ENCODE data around the gene PDZD2. TPM values are rescaled to one million over a fixed set of nuclear protein-coding genes. Genes with fewer than 3 reads are reported as not detected.

Gene PDZD2
- total RNA-seq, 2 experiments from 2014 or later: 1.3 to 1.8 TPM

DNA sequence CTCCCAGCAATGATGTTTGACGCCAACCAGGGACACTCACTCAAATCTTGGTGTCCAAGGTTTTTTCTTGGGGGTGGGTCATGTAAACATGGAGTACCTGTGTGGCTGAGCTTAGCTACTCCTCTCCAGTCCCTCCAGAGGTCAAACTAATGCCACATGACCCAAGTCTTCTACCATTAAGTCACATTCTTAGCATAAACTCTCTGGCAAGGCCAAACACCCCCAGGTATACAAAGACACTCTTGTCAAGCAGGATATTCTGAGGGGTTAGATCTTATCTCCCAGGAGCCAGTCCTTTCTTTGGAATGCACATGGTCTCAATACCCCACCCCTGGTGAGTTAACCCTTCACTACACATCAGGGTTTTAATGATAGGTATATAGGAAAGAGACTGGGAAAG lies 161.4 kb downstream of the PDZD2 start:
- H3K36me3 ChIP-seq (ENCODE audit: insufficient read depth, low read length): no peaks in the 10 kb centered on the region
- Mint-ChIP-seq H3K27me3 (peaks cover 24% of the 10 kb centered on the region), H3K36me3 (ENCODE audit: low read depth) (no peaks in the 10 kb centered on the region), H3K4me1 (ENCODE audit: low read depth) (no peaks in the 10 kb centered on the region), H3K9me3 (no peaks in the 10 kb centered on the region), H3K4me3 (no peak overlapping the region), H3K27ac (no peak overlapping the region)
- ATAC-seq (ENCODE audit: poor library complexity): no peak
- ChIA-PET POLR2A (no interaction called here), CTCF (no interaction called here)
- DNase-seq: no peak
- no peaks in the 10 kb centered on the region for H3K9me3 ChIP-seq (ENCODE audit: control insufficient read depth in 1 of 2, insufficient read depth in 1 of 2, low read length in 2 of 2)
- intact Hi-C loops (cut with DNase I, micrococcal nuclease): no loop called here
- no peak overlapping the region for H3K27ac ChIP-seq (ENCODE audit: low read depth in 1 of 2, low read length in 2 of 2)
- H3K4me1 ChIP-seq (ENCODE audit: insufficient read depth, low read length): no peaks in the 10 kb centered on the region
- TF ChIP-seq, protein P1, sequence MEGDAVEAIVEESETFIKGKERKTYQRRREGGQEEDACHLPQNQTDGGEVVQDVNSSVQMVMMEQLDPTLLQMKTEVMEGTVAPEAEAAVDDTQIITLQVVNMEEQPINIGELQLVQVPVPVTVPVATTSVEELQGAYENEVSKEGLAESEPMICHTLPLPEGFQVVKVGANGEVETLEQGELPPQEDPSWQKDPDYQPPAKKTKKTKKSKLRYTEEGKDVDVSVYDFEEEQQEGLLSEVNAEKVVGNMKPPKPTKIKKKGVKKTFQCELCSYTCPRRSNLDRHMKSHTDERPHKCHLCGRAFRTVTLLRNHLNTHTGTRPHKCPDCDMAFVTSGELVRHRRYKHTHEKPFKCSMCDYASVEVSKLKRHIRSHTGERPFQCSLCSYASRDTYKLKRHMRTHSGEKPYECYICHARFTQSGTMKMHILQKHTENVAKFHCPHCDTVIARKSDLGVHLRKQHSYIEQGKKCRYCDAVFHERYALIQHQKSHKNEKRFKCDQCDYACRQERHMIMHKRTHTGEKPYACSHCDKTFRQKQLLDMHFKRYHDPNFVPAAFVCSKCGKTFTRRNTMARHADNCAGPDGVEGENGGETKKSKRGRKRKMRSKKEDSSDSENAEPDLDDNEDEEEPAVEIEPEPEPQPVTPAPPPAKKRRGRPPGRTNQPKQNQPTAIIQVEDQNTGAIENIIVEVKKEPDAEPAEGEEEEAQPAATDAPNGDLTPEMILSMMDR (IDR thresholded peaks at IDR 0.05): no peak
- H3K27me3 ChIP-seq (ENCODE audit: control insufficient read depth in 1 of 2, insufficient read depth in 2 of 2, low read length in 2 of 2): peaks cover 0 to 5% of the 10 kb centered on the region in 2 experiments
- no peak overlapping the region for H3K4me3 ChIP-seq (ENCODE audit: low read length)

DNA sequence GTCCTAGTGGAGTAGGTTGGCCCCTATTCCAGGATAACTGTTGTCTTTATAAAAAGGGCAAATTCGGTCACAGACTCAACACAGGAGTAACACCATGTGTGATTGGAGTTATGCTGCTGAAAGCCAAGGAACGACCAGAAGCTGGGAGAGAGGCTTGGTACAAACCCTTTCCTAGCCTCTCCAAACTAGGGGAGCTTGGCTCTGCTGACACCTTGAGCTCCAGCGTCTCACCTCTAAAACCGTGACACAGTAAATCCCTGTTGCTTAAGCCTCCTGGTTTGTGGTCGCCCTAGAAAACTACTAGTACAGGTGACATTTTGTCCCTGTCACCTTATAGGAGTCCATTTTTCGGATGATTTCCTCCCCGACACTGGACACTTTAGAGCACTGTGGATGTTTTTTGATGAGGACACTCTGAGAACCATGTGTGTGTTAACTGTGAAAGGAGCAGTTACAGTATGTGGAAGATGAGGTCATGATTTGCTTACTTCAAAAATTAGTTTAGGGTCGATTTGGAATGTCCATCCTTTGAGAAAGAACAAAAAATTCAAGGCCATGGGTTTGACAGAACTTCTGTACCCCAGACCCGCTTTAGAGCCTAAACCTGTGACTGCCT lies 167.0 kb downstream of the PDZD2 start:
- no peaks in the 10 kb centered on the region for H3K9me3 Mint-ChIP-seq
- H3K9me3 ChIP-seq (ENCODE audit: control insufficient read depth in 1 of 2, insufficient read depth in 1 of 2, low read length in 2 of 2): no peaks in the 10 kb centered on the region
- no peaks in the 10 kb centered on the region for H3K36me3 Mint-ChIP-seq (ENCODE audit: low read depth)
- peaks cover 14% of the 10 kb centered on the region for H3K27me3 Mint-ChIP-seq
- intact Hi-C loops (cut with DNase I, micrococcal nuclease): loop anchor here in 1 of 2 experiments (5.0 kb wide), 1 partner anchor 224 kb away; no protein-coding TSS in a partner anchor
- no peak for DNase-seq
- H3K4me3 Mint-ChIP-seq: no peak overlapping the region
- no peaks in the 10 kb centered on the region for H3K4me1 ChIP-seq (ENCODE audit: insufficient read depth, low read length)
- CTCF ChIA-PET: no interaction called here
- H3K4me1 Mint-ChIP-seq (ENCODE audit: low read depth): no peaks in the 10 kb centered on the region
- no peaks in the 10 kb centered on the region for H3K36me3 ChIP-seq (ENCODE audit: insufficient read depth, low read length)
- H3K27ac ChIP-seq (ENCODE audit: low read depth in 1 of 2, low read length in 2 of 2): no peak overlapping the region
- TF ChIP-seq, protein P1 (IDR thresholded peaks at IDR 0.05): no peak
- no peak for ATAC-seq (ENCODE audit: poor library complexity)
- H3K27ac Mint-ChIP-seq: no peak overlapping the region
- H3K27me3 ChIP-seq (ENCODE audit: control insufficient read depth in 1 of 2, insufficient read depth in 2 of 2, low read length in 2 of 2): no peaks in the 10 kb centered on the region
- H3K4me3 ChIP-seq (ENCODE audit: low read length): no peak overlapping the region
- POLR2A ChIA-PET: no interaction called here

DNA sequence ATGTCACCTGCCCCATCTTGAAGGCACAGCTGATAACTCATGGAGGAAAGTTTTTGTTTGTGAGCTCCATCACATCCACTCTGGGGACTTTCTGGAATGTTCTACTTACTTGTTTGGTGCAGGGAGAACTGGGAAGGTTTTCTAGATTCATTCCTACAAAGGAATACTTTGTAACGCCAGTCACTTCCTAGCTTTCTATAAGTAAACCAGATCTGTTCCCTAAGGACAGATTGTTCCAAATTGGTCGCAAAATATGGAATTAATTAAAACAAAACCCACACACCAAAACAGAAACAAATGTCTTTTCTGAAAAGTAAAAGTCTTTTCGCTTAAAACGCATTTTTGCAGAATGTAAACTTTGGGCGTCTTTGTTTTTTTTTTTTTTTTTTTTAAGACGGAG lies 167.6 kb downstream of the PDZD2 start:
- Histone ChIP-seq H3K4me3 (ENCODE audit: low read length) (no peak overlapping the region), H3K9me3 (ENCODE audit: control insufficient read depth in 1 of 2, insufficient read depth in 1 of 2, low read length in 2 of 2) (no peaks in the 10 kb centered on the region), H3K36me3 (ENCODE audit: insufficient read depth, low read length) (no peaks in the 10 kb centered on the region), H3K27me3 (ENCODE audit: control insufficient read depth in 1 of 2, insufficient read depth in 2 of 2, low read length in 2 of 2) (no peaks in the 10 kb centered on the region), H3K27ac (ENCODE audit: low read depth in 1 of 2, low read length in 2 of 2) (no peak overlapping the region), H3K4me1 (ENCODE audit: insufficient read depth, low read length) (no peaks in the 10 kb centered on the region)
- no peaks in the 10 kb centered on the region for H3K4me1 Mint-ChIP-seq (ENCODE audit: low read depth)
- intact Hi-C loops (cut with DNase I, micrococcal nuclease): loop anchor here in 1 of 2 experiments (5.0 kb wide), 1 partner anchor 224 kb away; no protein-coding TSS in a partner anchor
- H3K4me3 Mint-ChIP-seq: no peak overlapping the region
- H3K9me3 Mint-ChIP-seq: no peaks in the 10 kb centered on the region
- H3K27ac Mint-ChIP-seq: no peak overlapping the region
- POLR2A ChIA-PET: no interaction called here
- CTCF ChIA-PET: no interaction called here
- TF ChIP-seq, protein P1 (IDR thresholded peaks at IDR 0.05): no peak
- H3K36me3 Mint-ChIP-seq (ENCODE audit: low read depth): no peaks in the 10 kb centered on the region
- no peak for ATAC-seq (ENCODE audit: poor library complexity)
- peaks cover 10% of the 10 kb centered on the region for H3K27me3 Mint-ChIP-seq
- DNase-seq: no peak
